Neural cell (in vitro differentiated cells): ENCODE measurements around the gene IDH3A.

ENCODE experiments used
- CTCF ChIP-seq: fragments of 450-650 bp; IDR thresholded peaks from 2 replicates; pipeline ENCODE4 v1.5.1; 2014; ENCODE audit warnings: antibody characterized with exemption, mild to moderate bottlenecking, moderate library complexity; ENCODE audit not compliant: poor library complexity, severe bottlenecking
- EP300 ChIP-seq: fragments of 450-650 bp; conservative IDR thresholded peaks from 2 replicates; pipeline ENCODE4 v1.6.1; 2014; ENCODE audit warnings: antibody characterized with exemption, mild to moderate bottlenecking, moderate library complexity; ENCODE audit not compliant: poor library complexity, severe bottlenecking
- EZH2 ChIP-seq: fragments of 200-600, 300-800 bp; shearing (Covaris generic), sonication (generic); IDR thresholded peaks from 2 replicates; pipeline ENCODE4 v1.6.1; 2014; ENCODE audit warnings: antibody characterized with exemption, low read length, borderline replicate concordance, mild to moderate bottlenecking; ENCODE audit not compliant: insufficient read depth, poor library complexity, severe bottlenecking
- POLR2AphosphoS5 ChIP-seq: IDR thresholded peaks from 2 replicates; pipeline ENCODE4 v1.6.1; 2012
- RAD21 ChIP-seq: fragments of 450-650 bp; conservative IDR thresholded peaks from 2 replicates; pipeline ENCODE4 v1.6.1; 2014; ENCODE audit warnings: antibody characterized with exemption, mild to moderate bottlenecking, moderate library complexity
- TF ChIP-seq, protein P1 (sequence below): IDR thresholded peaks from 2 replicates; pipeline ENCODE4 v1.6.1; 2012; ENCODE audit warnings: borderline replicate concordance

- TF ChIP-seq POLR2AphosphoS5 (no peak), CTCF (no peak), RAD21 (no peak), EZH2 (no peak), EP300 (no peak)
- TF ChIP-seq, protein P1, sequence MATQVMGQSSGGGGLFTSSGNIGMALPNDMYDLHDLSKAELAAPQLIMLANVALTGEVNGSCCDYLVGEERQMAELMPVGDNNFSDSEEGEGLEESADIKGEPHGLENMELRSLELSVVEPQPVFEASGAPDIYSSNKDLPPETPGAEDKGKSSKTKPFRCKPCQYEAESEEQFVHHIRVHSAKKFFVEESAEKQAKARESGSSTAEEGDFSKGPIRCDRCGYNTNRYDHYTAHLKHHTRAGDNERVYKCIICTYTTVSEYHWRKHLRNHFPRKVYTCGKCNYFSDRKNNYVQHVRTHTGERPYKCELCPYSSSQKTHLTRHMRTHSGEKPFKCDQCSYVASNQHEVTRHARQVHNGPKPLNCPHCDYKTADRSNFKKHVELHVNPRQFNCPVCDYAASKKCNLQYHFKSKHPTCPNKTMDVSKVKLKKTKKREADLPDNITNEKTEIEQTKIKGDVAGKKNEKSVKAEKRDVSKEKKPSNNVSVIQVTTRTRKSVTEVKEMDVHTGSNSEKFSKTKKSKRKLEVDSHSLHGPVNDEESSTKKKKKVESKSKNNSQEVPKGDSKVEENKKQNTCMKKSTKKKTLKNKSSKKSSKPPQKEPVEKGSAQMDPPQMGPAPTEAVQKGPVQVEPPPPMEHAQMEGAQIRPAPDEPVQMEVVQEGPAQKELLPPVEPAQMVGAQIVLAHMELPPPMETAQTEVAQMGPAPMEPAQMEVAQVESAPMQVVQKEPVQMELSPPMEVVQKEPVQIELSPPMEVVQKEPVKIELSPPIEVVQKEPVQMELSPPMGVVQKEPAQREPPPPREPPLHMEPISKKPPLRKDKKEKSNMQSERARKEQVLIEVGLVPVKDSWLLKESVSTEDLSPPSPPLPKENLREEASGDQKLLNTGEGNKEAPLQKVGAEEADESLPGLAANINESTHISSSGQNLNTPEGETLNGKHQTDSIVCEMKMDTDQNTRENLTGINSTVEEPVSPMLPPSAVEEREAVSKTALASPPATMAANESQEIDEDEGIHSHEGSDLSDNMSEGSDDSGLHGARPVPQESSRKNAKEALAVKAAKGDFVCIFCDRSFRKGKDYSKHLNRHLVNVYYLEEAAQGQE, result no peak
Measured at GRCh38 chr15:78102211-78102610, 47.0 kb upstream of the IDH3A start.
